Measurements from ENCODE around the gene NPAS3.

NPAS3 gene

DNA sequence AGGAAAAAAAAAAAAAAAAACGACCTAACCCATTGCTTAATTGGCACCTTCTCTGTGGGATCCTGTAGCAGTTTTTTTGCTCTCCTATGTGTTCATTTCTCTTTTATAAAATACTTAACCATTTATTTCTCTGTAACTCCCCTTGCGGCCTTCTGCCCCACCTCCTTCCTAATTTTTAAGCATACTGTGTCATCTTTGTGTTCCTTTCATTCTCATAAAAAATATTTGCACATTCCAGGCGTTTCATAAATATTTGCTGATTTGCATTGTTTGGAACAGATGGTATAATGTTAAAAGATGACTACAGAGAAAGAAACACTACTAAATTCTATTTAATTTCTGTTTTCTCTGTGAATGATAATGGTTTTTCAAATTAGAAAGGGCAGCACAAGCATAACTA, 77.9 kb downstream of the NPAS3 start:
- Histone ChIP-seq H3K9me3 (ENCODE audit: control insufficient read depth, insufficient read depth, low read length) (no peaks in the 10 kb centered on the region), H3K4me1 (ENCODE audit: control insufficient read depth, insufficient read depth, low read length) (no peaks in the 10 kb centered on the region), H3K4me3 (ENCODE audit: low read length) (no peak overlapping the region), H3K27ac (ENCODE audit: low read length) (no peak overlapping the region), H3K36me3 (ENCODE audit: control insufficient read depth, insufficient read depth, low read length) (no peaks in the 10 kb centered on the region), H3K27me3 (ENCODE audit: control insufficient read depth, insufficient read depth, low read length) (no peaks in the 10 kb centered on the region)
- no CpG with 5 or more reads among the region's 3 CpGs for WGBS (ENCODE audit: insufficient coverage, insufficient read length)
- no peak for DNase-seq (ENCODE audit: low read depth, low spot score)

- no peaks in the 10 kb centered on the region for H3K36me3 ChIP-seq (ENCODE audit: control insufficient read depth, insufficient read depth, low read length)
- no peaks in the 10 kb centered on the region for H3K9me3 ChIP-seq (ENCODE audit: control insufficient read depth, insufficient read depth, low read length)
- DNase-seq (ENCODE audit: low read depth, low spot score), result no peak
- H3K27ac ChIP-seq (ENCODE audit: low read length), result no peak overlapping the region
- no peaks in the 10 kb centered on the region for H3K27me3 ChIP-seq (ENCODE audit: control insufficient read depth, insufficient read depth, low read length)
- H3K4me1 ChIP-seq (ENCODE audit: control insufficient read depth, insufficient read depth, low read length), result no peaks in the 10 kb centered on the region
- WGBS (ENCODE audit: insufficient coverage, insufficient read length), result no CpG with 5 or more reads among the region's 2 CpGs
- H3K4me3 ChIP-seq (ENCODE audit: low read length), result no peak overlapping the region
Measured at GRCh38 chr14:33017016-33017415, 78.3 kb downstream of the NPAS3 start.

GRCh38 chr14:33019346-33019745, 80.7 kb downstream of the NPAS3 start:
- no peaks in the 10 kb centered on the region for H3K9me3 ChIP-seq (ENCODE audit: control insufficient read depth, insufficient read depth, low read length)

DNA sequence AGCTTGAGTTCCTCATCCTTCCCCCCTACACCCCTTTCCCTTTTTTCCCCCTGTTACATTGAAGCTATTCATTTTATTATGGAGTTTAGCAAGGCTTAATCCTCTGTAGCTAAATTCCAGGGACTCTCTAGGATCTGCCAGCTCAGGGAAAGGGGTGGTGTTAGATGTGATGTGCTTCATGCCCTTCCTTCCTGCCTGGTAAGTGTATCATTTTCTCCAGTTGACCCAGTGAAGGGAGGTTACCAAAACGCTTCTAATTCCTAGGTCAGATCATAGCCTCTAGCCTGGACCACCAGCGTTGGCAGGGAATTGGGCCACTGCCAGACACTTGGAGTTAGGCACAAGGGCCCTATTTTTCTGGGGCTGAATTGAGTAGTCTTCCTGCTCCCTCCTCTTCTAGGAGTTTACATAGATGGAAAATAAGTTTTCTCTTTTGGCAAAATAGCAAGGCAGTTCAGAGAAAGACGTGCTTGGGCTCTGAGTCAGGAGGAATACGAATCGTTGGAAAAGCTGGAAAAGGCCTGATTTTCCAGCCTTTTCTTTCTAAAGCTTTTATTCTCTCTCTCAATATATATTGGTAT, 88.3 kb downstream of the NPAS3 start:
- Histone ChIP-seq H3K27ac (ENCODE audit: low read length) (no peak overlapping the region), H3K4me3 (ENCODE audit: low read length) (no peak overlapping the region), H3K9me3 (ENCODE audit: control insufficient read depth, insufficient read depth, low read length) (no peaks in the 10 kb centered on the region), H3K36me3 (ENCODE audit: control insufficient read depth, insufficient read depth, low read length) (no peaks in the 10 kb centered on the region), H3K4me1 (ENCODE audit: control insufficient read depth, insufficient read depth, low read length) (no peaks in the 10 kb centered on the region), H3K27me3 (ENCODE audit: control insufficient read depth, insufficient read depth, low read length) (no peaks in the 10 kb centered on the region)
- WGBS (ENCODE audit: insufficient coverage, insufficient read length), result no CpG with 5 or more reads among the region's 5 CpGs
- no peak for DNase-seq (ENCODE audit: low read depth, low spot score)

More at GRCh38 chr14:33019346-33019745, 80.7 kb downstream of the NPAS3 start:
- H3K27me3 ChIP-seq (ENCODE audit: control insufficient read depth, insufficient read depth, low read length), result no peaks in the 10 kb centered on the region
- no peak overlapping the region for H3K27ac ChIP-seq (ENCODE audit: low read length)
- no peaks in the 10 kb centered on the region for H3K36me3 ChIP-seq (ENCODE audit: control insufficient read depth, insufficient read depth, low read length)
- H3K4me1 ChIP-seq (ENCODE audit: control insufficient read depth, insufficient read depth, low read length), result no peaks in the 10 kb centered on the region
- no peak overlapping the region for H3K4me3 ChIP-seq (ENCODE audit: low read length)
- no CpG with 5 or more reads among the region's 3 CpGs for WGBS (ENCODE audit: insufficient coverage, insufficient read length)
- DNase-seq (ENCODE audit: low read depth, low spot score), result no peak

DNA sequence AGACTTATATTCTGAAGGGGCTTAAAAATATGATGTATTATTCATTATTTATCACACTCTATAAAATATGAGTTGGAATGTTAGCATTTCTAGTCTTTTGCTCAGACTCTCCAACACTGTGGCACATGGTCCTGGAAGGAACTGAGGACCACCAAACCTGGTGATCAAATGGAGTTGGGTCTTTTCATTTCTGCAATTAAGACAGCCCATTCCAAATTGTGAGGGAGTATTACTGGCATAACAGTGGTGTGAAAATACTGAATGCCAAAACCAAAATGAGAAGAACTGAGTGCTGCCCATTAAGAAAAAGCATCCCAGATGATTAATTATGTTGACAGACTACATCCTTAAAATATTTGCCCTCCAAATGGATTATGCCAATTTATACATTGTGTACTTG, 90.8 kb downstream of the NPAS3 start:
- no peak for DNase-seq (ENCODE audit: low read depth, low spot score)
- no peak overlapping the region for H3K27ac ChIP-seq (ENCODE audit: low read length)
- H3K36me3 ChIP-seq (ENCODE audit: control insufficient read depth, insufficient read depth, low read length), result no peaks in the 10 kb centered on the region
- no peaks in the 10 kb centered on the region for H3K27me3 ChIP-seq (ENCODE audit: control insufficient read depth, insufficient read depth, low read length)
- no peak overlapping the region for H3K4me3 ChIP-seq (ENCODE audit: low read length)
- 0 out of 2 replicates have a peak, but pooled peaks cover 1% of the 10 kb centered on the region for H3K9me3 ChIP-seq (ENCODE audit: control insufficient read depth, insufficient read depth, low read length)
- H3K4me1 ChIP-seq (ENCODE audit: control insufficient read depth, insufficient read depth, low read length), result no peaks in the 10 kb centered on the region

DNA sequence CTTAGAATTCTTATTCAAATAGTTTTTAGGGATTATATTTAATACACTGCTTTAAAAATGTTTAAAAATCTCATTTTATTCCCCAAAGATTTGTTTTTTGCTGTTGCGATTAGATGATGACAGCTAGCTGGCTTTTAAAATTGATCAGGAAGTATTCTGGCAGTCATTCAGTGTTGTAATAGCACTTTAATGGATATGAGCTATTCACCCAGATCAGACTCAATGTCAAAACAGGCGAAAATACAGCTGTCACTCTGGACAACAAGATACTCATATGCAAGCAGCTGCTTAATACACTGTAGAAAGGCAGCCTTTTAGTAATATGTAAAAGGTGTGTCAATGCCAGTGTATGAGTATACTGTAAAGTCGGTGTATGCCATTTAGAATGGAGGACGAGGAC, 91.7 kb downstream of the NPAS3 start:
- no peak overlapping the region for H3K4me3 ChIP-seq (ENCODE audit: low read length)
- 0 out of 2 replicates have a peak, but pooled peaks cover 1% of the 10 kb centered on the region for H3K9me3 ChIP-seq (ENCODE audit: control insufficient read depth, insufficient read depth, low read length)
- H3K4me1 ChIP-seq (ENCODE audit: control insufficient read depth, insufficient read depth, low read length), result no peaks in the 10 kb centered on the region
- no peak for DNase-seq (ENCODE audit: low read depth, low spot score)
- H3K27ac ChIP-seq (ENCODE audit: low read length), result no peak overlapping the region
- no peaks in the 10 kb centered on the region for H3K36me3 ChIP-seq (ENCODE audit: control insufficient read depth, insufficient read depth, low read length)
- H3K27me3 ChIP-seq (ENCODE audit: control insufficient read depth, insufficient read depth, low read length), result no peaks in the 10 kb centered on the region
- WGBS (ENCODE audit: insufficient coverage, insufficient read length), result no CpG with 5 or more reads among the region's 4 CpGs

- Histone ChIP-seq H3K27ac (ENCODE audit: low read length) (no peak overlapping the region), H3K9me3 (ENCODE audit: control insufficient read depth, insufficient read depth, low read length) (0 out of 2 replicates have a peak, but pooled peaks cover 1% of the 10 kb centered on the region), H3K36me3 (ENCODE audit: control insufficient read depth, insufficient read depth, low read length) (no peaks in the 10 kb centered on the region), H3K4me1 (ENCODE audit: control insufficient read depth, insufficient read depth, low read length) (no peaks in the 10 kb centered on the region), H3K27me3 (ENCODE audit: control insufficient read depth, insufficient read depth, low read length) (no peaks in the 10 kb centered on the region), H3K4me3 (ENCODE audit: low read length) (no peak overlapping the region)
- no peak for DNase-seq (ENCODE audit: low read depth, low spot score)
- WGBS (ENCODE audit: insufficient coverage, insufficient read length), result no CpG with 5 or more reads among the region's 5 CpGs
Measured at GRCh38 chr14:33035416-33036194, 96.9 kb downstream of the NPAS3 start.

DNA sequence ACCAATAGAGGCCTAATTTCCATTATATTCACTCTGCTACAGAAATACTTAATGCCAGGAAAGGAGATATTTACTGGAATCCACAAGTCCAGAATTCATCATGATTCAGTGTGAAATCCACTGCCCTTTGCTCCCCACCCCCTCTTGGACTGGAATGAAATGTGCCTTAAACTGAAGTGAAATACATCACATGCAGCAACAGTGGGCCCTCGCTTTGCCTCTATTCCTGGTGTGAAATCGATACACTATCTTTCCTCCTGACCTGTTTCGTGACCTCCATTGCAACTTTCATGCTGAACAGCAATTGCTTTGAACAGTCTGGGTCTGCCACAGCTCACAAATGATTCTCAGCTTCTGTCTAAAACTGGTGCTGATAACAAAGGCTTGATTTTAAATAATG, 100.6 kb downstream of the NPAS3 start:
- no peak overlapping the region for H3K4me3 ChIP-seq (ENCODE audit: low read length)
- H3K36me3 ChIP-seq (ENCODE audit: control insufficient read depth, insufficient read depth, low read length), result no peaks in the 10 kb centered on the region
- WGBS (ENCODE audit: insufficient coverage, insufficient read length), result no CpG with 5 or more reads among the region's 3 CpGs

DNA sequence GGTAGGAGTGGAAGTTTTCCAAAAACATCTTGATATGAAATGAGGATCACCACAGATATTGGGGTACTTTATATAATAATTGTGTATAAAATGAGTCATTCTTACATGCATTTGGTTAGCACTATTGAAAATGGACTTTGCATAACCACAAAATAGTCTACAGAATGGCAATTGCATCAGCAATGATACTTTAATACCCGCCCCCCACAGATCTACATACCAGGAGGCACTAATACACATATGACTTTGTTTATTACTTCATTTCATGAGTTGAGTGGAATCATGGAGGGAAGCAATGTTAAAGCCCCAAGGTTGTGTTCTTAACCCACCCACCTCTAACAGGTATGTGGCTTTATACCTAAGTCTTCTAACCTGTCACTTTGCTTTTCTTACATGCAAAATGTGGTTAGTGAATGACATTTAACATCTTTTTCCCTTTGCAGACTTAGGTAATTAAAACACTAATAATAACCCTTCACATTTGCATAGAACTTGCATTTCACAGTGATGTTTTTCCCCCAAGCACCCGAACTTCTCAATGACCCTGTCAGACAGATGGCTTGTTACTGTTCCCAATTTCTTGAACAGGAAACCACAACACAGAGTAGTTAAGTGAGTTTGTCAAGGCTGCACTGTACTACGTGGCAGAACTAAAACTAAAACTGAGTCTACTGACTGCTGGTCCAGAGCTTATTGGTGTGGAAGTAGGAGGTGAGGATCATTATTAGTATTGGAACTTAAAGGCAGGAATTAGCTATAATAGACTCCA, 101.9 kb downstream of the NPAS3 start:
- Histone ChIP-seq H3K9me3 (ENCODE audit: control insufficient read depth, insufficient read depth, low read length) (no peaks in the 10 kb centered on the region), H3K4me1 (ENCODE audit: control insufficient read depth, insufficient read depth, low read length) (no peaks in the 10 kb centered on the region), H3K4me3 (ENCODE audit: low read length) (no peak overlapping the region), H3K27ac (ENCODE audit: low read length) (no peak overlapping the region), H3K27me3 (ENCODE audit: control insufficient read depth, insufficient read depth, low read length) (no peaks in the 10 kb centered on the region), H3K36me3 (ENCODE audit: control insufficient read depth, insufficient read depth, low read length) (no peaks in the 10 kb centered on the region)
- no CpG with 5 or more reads among the region's 3 CpGs for WGBS (ENCODE audit: insufficient coverage, insufficient read length)
- no peak for DNase-seq (ENCODE audit: low read depth, low spot score)

More for the DNA sequence above, 100.6 kb downstream of the NPAS3 start:
- no peaks in the 10 kb centered on the region for H3K27me3 ChIP-seq (ENCODE audit: control insufficient read depth, insufficient read depth, low read length)
- DNase-seq (ENCODE audit: low read depth, low spot score), result no peak
- no peak overlapping the region for H3K27ac ChIP-seq (ENCODE audit: low read length)
- no peaks in the 10 kb centered on the region for H3K9me3 ChIP-seq (ENCODE audit: control insufficient read depth, insufficient read depth, low read length)
- no peaks in the 10 kb centered on the region for H3K4me1 ChIP-seq (ENCODE audit: control insufficient read depth, insufficient read depth, low read length)

DNA sequence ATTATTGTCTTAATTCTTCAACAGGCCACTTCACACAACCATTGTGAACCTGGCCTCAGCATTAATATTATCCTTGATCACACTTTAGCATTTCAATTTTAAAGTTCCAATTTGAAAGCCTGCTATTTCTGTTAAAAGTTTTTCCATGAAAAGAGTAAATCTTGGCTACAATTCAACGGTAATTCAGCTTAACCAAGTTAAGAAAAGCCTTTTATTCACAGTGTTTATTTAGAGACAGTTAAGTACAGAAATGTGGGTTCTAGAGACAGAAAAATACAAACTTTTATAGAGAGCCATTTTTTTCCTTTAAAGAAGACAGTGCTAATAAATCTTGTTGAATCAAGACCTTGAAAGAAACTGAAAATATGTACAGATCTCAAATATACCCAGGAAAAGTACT, 103.9 kb downstream of the NPAS3 start:
- WGBS (ENCODE audit: insufficient coverage, insufficient read length), result no CpG with 5 or more reads among the region's 1 CpG
- Histone ChIP-seq H3K4me3 (ENCODE audit: low read length) (no peak overlapping the region), H3K36me3 (ENCODE audit: control insufficient read depth, insufficient read depth, low read length) (no peaks in the 10 kb centered on the region), H3K4me1 (ENCODE audit: control insufficient read depth, insufficient read depth, low read length) (no peaks in the 10 kb centered on the region), H3K9me3 (ENCODE audit: control insufficient read depth, insufficient read depth, low read length) (no peaks in the 10 kb centered on the region), H3K27me3 (ENCODE audit: control insufficient read depth, insufficient read depth, low read length) (no peaks in the 10 kb centered on the region), H3K27ac (ENCODE audit: low read length) (no peak overlapping the region)
- no peak for DNase-seq (ENCODE audit: low read depth, low spot score)
